Measurements from ENCODE around the gene NRXN2. TPM values are rescaled to one million over a fixed set of nuclear protein-coding genes. Genes with fewer than 3 reads are reported as not detected.

Gene NRXN2
- total and polyA plus RNA-seq, 2 of the 13 experiments (the other 11 are each of a cell fraction or from before 2014, with no cell fraction given) = not detected

DNA sequence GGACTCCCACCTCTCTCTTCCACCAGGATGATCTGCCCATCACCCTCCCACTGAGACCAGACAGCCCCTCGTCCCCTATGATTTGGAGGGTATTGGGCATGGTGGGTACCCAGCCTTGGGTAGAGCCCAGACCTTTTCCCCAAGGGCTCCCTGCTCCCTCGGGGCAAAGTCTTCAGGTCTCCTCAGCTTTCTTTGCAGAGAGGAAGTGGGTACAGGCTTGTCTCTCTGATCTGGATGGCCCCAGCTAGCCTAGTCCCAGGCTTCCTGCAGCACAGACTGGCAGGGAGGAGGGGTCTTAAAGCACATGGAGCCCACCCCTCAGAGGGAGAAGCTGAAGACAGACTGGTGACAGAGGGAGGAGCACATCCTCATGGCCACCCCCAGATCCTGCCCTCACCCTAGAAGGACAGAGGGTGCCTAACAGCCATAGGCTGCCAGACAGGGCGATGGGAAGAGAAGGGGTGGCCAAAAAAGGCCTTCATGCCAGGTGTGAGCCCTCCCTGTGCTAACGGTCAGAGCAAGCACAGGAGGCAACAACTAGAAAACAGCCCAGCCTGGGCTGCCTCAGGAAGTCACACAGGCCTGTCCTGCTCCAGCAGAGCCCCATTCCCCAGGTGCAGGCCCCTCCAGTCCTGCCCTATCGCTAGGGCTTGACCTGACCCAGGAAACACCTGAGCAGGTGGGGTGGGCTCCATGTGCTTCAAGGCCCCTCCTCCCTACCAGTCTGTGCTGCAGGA, 101.5 kb downstream of the NRXN2 start (continued):
- no peak for TF ChIP-seq THAP7 (CRISPR knock-in tag; IDR thresholded peaks at IDR 0.05)
- TF ChIP-seq ZNF552 (CRISPR knock-in tag; IDR thresholded peaks at IDR 0.05; ENCODE audit: borderline replicate concordance) = no peak

GRCh38 chr11:64620381-64620971, 102.5 kb downstream of the NRXN2 start:
- peak overlapping the region; percentile 53 for H3K4me2 ChIP-seq (ENCODE audit: low read depth, low read length)
- FAIRE-seq (no peak), DNase-seq (ENCODE audit: low spot score) (peak; percentile 9), ATAC-seq (peak; percentile 14; the same call in 1 of the 3 replicates)
- no peak overlapping the region for H3K27ac ChIP-seq (ENCODE audit: extremely low read length, insufficient read depth, low read length)
- intact Hi-C loops (cut with micrococcal nuclease; ENCODE audit: unreplicated experiment) (no loop called here), in situ Hi-C loops (cut with HindIII; ENCODE audit: extremely low pct_ligation_motif_present, low pct_unique_long_range_greater_than_20kb) (no loop called here)
- POLR2A ChIA-PET = no interaction called here
- H2AFZ ChIP-seq (ENCODE audit: low read length) = no peak overlapping the region
- H3K79me2 ChIP-seq (ENCODE audit: insufficient read depth, low read length) = no peaks in the 10 kb centered on the region
- CTCF ChIA-PET (ENCODE audit: low intra/inter-chr PET ratio, low total read pairs) = no interaction called here
- no peaks in the 10 kb centered on the region for H4K20me1 ChIP-seq (ENCODE audit: insufficient read depth, low read length)
- no peak overlapping the region for H3K9ac ChIP-seq (ENCODE audit: insufficient read depth, low read depth, low read length)
- BruUV-seq (replicated peaks) = no TSS peak
- peak overlapping the region in 2 of 3 experiments; percentile 17 to 24; a peak in 3 of 6 replicates for H3K4me3 ChIP-seq (replicated peaks in 1 of 3; ENCODE audit: insufficient read depth in 1 of 3, low read depth in 2 of 3, low read length in 3 of 3)
- H3K36me3 ChIP-seq (replicated peaks in 1 of 2; ENCODE audit: control insufficient read depth in 1 of 2, insufficient read depth in 2 of 2, low read length in 2 of 2) = no peaks in the 10 kb centered on the region
- H3K4me1 ChIP-seq (ENCODE audit: insufficient read depth, low read length) = peaks cover 21% of the 10 kb centered on the region
- 26% methylated on average over 9 of the region's 13 CpGs for WGBS (ENCODE audit: low lambda C conversion rate)
- H3K9me3 ChIP-seq (ENCODE audit: low read length) = no peaks in the 10 kb centered on the region
- peaks cover 2 to 24% of the 10 kb centered on the region in 2 experiments; a peak in 4 of 5 replicates for H3K27me3 ChIP-seq (ENCODE audit: control insufficient read depth in 1 of 2, insufficient read depth in 2 of 2, low read length in 2 of 2)
- TF ChIP-seq ZNF414 (CRISPR knock-in tag; IDR thresholded peaks at IDR 0.05) (no peak), FOXK1 (CRISPR knock-in tag; IDR thresholded peaks at IDR 0.05; ENCODE audit: borderline replicate concordance, low read depth) (no peak), ARID2 (CRISPR knock-in tag; IDR thresholded peaks at IDR 0.05; ENCODE audit: borderline replicate concordance) (no peak), EP300 (IDR thresholded peaks at IDR 0.05; ENCODE audit: low read depth in 2 of 2, low read length in 2 of 2) (no peak), EP300 (CRISPR knock-in tag; IDR thresholded peaks at IDR 0.05; ENCODE audit: borderline replicate concordance) (no peak), NONO (IDR thresholded peaks at IDR 0.05) (no peak), NONO (CRISPR knock-in tag; conservative IDR thresholded peaks at IDR 0.05) (no peak), CEBPZ (IDR thresholded peaks at IDR 0.05; ENCODE audit: low read length) (no peak), ZNF776 (CRISPR knock-in tag; IDR thresholded peaks at IDR 0.05) (no peak), SP140L (CRISPR knock-in tag; IDR thresholded peaks at IDR 0.05; ENCODE audit: borderline replicate concordance) (no peak), ZBTB7A (CRISPR knock-in tag; IDR thresholded peaks at IDR 0.05) (no peak), PCBP1 (IDR thresholded peaks at IDR 0.05; ENCODE audit: borderline replicate concordance, low read depth, low read length) (no peak), HNF4A (CRISPR knock-in tag; IDR thresholded peaks at IDR 0.05) (peak; percentile 40; the same call in 1 of the 2 replicates), ETV6 (CRISPR knock-in tag; conservative IDR thresholded peaks at IDR 0.05) (no peak), RFX1 (IDR thresholded peaks at IDR 0.05) (peak; percentile 58)
